ENCODE measurements around the gene CPSF7. TPM values are rescaled to one million over a fixed set of nuclear protein-coding genes. Genes with fewer than 3 reads are reported as not detected.

Gene CPSF7
- total and polyA plus RNA-seq, 2 experiments from 2014 or later = 27.5 to 39.6 TPM

DNA sequence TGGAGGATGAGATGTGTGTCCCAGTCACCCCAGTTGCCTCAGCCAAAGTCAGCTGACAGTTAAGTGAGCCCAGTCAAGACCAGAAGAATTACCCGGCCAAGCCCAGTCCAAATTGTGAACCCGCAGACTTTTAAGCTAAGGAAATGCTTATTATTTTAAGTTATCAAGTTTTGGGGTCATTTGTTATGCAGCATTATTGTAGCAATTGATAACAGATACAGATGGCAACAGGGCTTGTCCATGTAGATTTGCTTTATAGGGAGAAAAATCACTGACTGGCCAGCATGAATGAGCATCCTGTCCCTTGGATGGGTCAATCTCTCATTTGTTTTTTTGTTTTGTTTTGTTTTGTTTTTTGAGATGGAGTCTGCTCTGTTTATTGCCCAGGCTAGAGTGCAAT lies 23.1 kb upstream of the CPSF7 start:
- Histone ChIP-seq H2AFZ (no peak overlapping the region), H3K27me3 (no peaks in the 10 kb centered on the region), H3K4me2 (no peak overlapping the region), H3K9me3 (ENCODE audit: low read depth) (no peaks in the 10 kb centered on the region), H3K36me3 (replicated peaks; ENCODE audit: insufficient read depth, low read depth) (no peaks in the 10 kb centered on the region), H3K79me2 (no peaks in the 10 kb centered on the region), H3K27ac (no peak overlapping the region), H3K4me1 (ENCODE audit: insufficient read depth) (no peaks in the 10 kb centered on the region), H4K20me1 (ENCODE audit: insufficient read depth, poor library complexity, severe bottlenecking) (no peaks in the 10 kb centered on the region), H3K9me2 (replicated peaks; ENCODE audit: insufficient read depth) (no peaks in the 10 kb centered on the region), H3K4me3 (no peak overlapping the region)
- TF ChIP-seq EZH2phosphoT487 (IDR thresholded peaks at IDR 0.05; ENCODE audit: low read depth, severe bottlenecking, unreplicated experiment) (no peak), EZH2 (IDR thresholded peaks at IDR 0.05; ENCODE audit: borderline replicate concordance) (no peak), CTCF (IDR thresholded peaks at IDR 0.05; ENCODE audit: poor library complexity) (no peak)
- WGBS (ENCODE audit: low lambda C conversion rate, missing lambda C conversion rate) = 95% methylated on average over 2 of the region's 2 CpGs
- no peak for DNase-seq (ENCODE audit: low spot score)

GRCh38 chr11:61448552-61448927 lies 18.8 kb upstream of the CPSF7 start:
- Histone ChIP-seq H4K20me1 (ENCODE audit: insufficient read depth, poor library complexity, severe bottlenecking) (peaks cover 5% of the 10 kb centered on the region), H3K27ac (no peak overlapping the region), H3K36me3 (replicated peaks; ENCODE audit: insufficient read depth, low read depth) (no peaks in the 10 kb centered on the region), H3K79me2 (peaks cover 10% of the 10 kb centered on the region), H2AFZ (no peak overlapping the region), H3K4me2 (no peak overlapping the region), H3K9me3 (ENCODE audit: low read depth) (no peaks in the 10 kb centered on the region), H3K4me3 (no peak overlapping the region), H3K27me3 (no peaks in the 10 kb centered on the region), H3K4me1 (ENCODE audit: insufficient read depth) (peaks cover 4% of the 10 kb centered on the region), H3K9me2 (replicated peaks; ENCODE audit: insufficient read depth) (no peaks in the 10 kb centered on the region)
- 67% methylated on average over 7 of the region's 7 CpGs for WGBS (ENCODE audit: low lambda C conversion rate, missing lambda C conversion rate)
- no peak for TF ChIP-seq CTCF (IDR thresholded peaks at IDR 0.05; ENCODE audit: poor library complexity)
- no peak for TF ChIP-seq EZH2 (IDR thresholded peaks at IDR 0.05; ENCODE audit: borderline replicate concordance)
- no peak for TF ChIP-seq EZH2phosphoT487 (IDR thresholded peaks at IDR 0.05; ENCODE audit: low read depth, severe bottlenecking, unreplicated experiment)
- no peak for DNase-seq (ENCODE audit: low spot score)

DNA sequence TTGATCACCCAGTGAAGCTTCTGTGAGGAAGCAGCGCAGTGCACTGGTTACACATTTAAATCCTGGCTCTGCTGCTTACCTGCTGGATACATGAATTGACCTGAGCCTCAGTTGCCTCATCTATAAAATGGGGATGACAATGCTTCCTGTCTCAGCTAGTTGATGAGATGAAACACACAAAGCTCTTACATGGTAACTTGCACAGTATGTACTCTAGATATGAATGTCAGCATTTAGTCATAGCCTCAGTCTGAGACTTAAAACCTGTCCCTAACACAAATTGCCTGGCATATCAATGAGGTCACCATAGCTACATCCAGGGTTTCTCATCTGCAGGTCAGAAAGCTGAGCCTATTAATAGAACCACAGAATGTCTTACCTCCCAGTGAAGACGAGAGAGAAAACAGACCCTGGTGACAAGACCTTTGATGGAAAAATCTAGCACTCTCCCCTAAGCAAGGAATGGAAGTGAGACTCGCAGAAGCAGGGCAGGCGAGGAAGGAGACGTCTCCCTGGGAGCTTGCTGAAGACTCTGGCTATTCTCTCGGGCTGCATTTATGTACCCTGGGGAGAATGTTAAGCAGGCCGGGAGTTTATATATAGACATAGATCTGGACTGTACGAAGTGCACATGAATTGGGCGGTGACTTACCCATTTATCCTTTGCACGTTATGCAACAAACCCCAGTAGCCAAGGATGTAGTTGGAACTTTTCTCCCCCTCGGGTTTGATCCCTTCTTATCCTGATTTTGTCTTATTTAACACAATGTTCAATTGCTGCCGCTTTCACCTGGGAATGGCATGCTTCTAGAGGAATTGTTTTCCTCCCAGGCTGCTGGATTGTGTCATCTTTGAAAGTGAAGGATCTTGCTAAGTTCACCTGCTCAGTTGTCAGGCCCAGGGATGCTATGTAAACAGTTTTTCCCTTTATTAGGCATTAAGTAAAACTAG lies 18.1 kb upstream of the CPSF7 start:
- TF ChIP-seq CTCF (IDR thresholded peaks at IDR 0.05; ENCODE audit: poor library complexity) (no peak), EZH2 (IDR thresholded peaks at IDR 0.05; ENCODE audit: borderline replicate concordance) (no peak), EZH2phosphoT487 (IDR thresholded peaks at IDR 0.05; ENCODE audit: low read depth, severe bottlenecking, unreplicated experiment) (no peak)
- no peak overlapping the region for H3K4me2 ChIP-seq
- no peak overlapping the region for H3K27ac ChIP-seq
- H3K9me3 ChIP-seq (ENCODE audit: low read depth) = no peaks in the 10 kb centered on the region
- no peak for DNase-seq (ENCODE audit: low spot score)
- WGBS (ENCODE audit: low lambda C conversion rate, missing lambda C conversion rate) = 75% methylated on average over 12 of the region's 12 CpGs
- peaks cover 4% of the 10 kb centered on the region for H3K4me1 ChIP-seq (ENCODE audit: insufficient read depth)
- no peak overlapping the region for H2AFZ ChIP-seq
- H3K4me3 ChIP-seq = no peak overlapping the region
- H3K79me2 ChIP-seq = peaks cover 16% of the 10 kb centered on the region
- H3K27me3 ChIP-seq = no peaks in the 10 kb centered on the region
- H3K9me2 ChIP-seq (replicated peaks; ENCODE audit: insufficient read depth) = no peaks in the 10 kb centered on the region
- H3K36me3 ChIP-seq (replicated peaks; ENCODE audit: insufficient read depth, low read depth) = no peaks in the 10 kb centered on the region
- H4K20me1 ChIP-seq (ENCODE audit: insufficient read depth, poor library complexity, severe bottlenecking) = peaks cover 8% of the 10 kb centered on the region

Data from hepatocyte (in vitro differentiated cells).